HG03469 (cell line): ENCODE data around the gene UGGT2.
"Not testable (repeated sequence)": the region's sequence is repeated elsewhere in the genome, so short reads cannot be mapped to it uniquely, and the experiment has no call there.

Experiments
- ATAC-seq: cut with Tn5 transposase; IDR thresholded peaks from one replicate; pipeline ENCODE4 v1.9.1; 2021; ENCODE audit warnings: mild to moderate bottlenecking, moderate library complexity, moderate number of reproducible peaks; ENCODE audit not compliant: unreplicated experiment

UGGT2 gene

GRCh38 chr13:95914991-95915501 is 138.2 kb downstream of the UGGT2 start:
- no peak for ATAC-seq

GRCh38 chr13:95906999-95907398 is 146.2 kb downstream of the UGGT2 start:
- ATAC-seq = no peak

GRCh38 chr13:95903569-95903968 is 149.6 kb downstream of the UGGT2 start:
- ATAC-seq = no peak

- ATAC-seq = no peak
Measured at GRCh38 chr13:95902741-95903140, 150.5 kb downstream of the UGGT2 start.

- ATAC-seq = no peak
Measured at GRCh38 chr13:95898256-95898655, 154.9 kb downstream of the UGGT2 start.

GRCh38 chr13:95896301-95896700 is 156.9 kb downstream of the UGGT2 start:
- no peak for ATAC-seq

- ATAC-seq = no peak
Measured at GRCh38 chr13:95893861-95894260, 159.3 kb downstream of the UGGT2 start.

- no peak for ATAC-seq
Measured at GRCh38 chr13:95882121-95882520, 171.1 kb downstream of the UGGT2 start.

- no peak for ATAC-seq
Measured at GRCh38 chr13:95880331-95880730, 172.9 kb downstream of the UGGT2 start.

GRCh38 chr13:95874286-95874685 is 178.9 kb downstream of the UGGT2 start:
- ATAC-seq = no peak

- ATAC-seq = no peak
Measured at GRCh38 chr13:95870421-95870820, 182.8 kb downstream of the UGGT2 start.

GRCh38 chr13:95865080-95865615 is 188.1 kb downstream of the UGGT2 start:
- ATAC-seq = no peak

GRCh38 chr13:95862408-95862807 is 190.8 kb downstream of the UGGT2 start:
- no peak for ATAC-seq

- no peak for ATAC-seq
Measured at GRCh38 chr13:95861296-95861695, 191.9 kb downstream of the UGGT2 start.

GRCh38 chr13:95858286-95859075 is 194.7 kb downstream of the UGGT2 start:
- no peak for ATAC-seq

- ATAC-seq = not testable (repeated sequence)
Measured at GRCh38 chr13:95845656-95846055, 207.5 kb downstream of the UGGT2 start.

- no peak for ATAC-seq
Measured at GRCh38 chr13:95842898-95843297, 210.3 kb downstream of the UGGT2 start.

GRCh38 chr13:95841894-95842293 is 211.3 kb downstream of the UGGT2 start:
- no peak for ATAC-seq

- ATAC-seq = peak; percentile 82
Measured at GRCh38 chr13:95834134-95834765, 219.0 kb downstream of the UGGT2 start.

- no peak for ATAC-seq
Measured at GRCh38 chr13:95833719-95834118, 219.5 kb downstream of the UGGT2 start.

- ATAC-seq = no peak
Measured at GRCh38 chr13:95833126-95833525, 220.1 kb downstream of the UGGT2 start.

- ATAC-seq = no peak
Measured at GRCh38 chr13:95822303-95822702, 230.9 kb downstream of the UGGT2 start.
